Central memory CD8-positive, alpha-beta T cell (primary cell): Measurements from ENCODE around the gene BTNL3.
"Not testable (repeated sequence)": the region's sequence is repeated elsewhere in the genome, so short reads cannot be mapped to it uniquely, and the experiment has no call there.

ENCODE experiments used
- ATAC-seq: fragments of 150-1000 bp; cut with Tn5 transposase; replicated peaks from 2 replicates; pipeline ENCODE4 v1.10.0; 2022; ENCODE audit warnings: mild to moderate bottlenecking, moderate FRiP score, moderate number of reproducible peaks; ENCODE audit not compliant: poor library complexity, severe bottlenecking; ENCODE audit errors: extremely low read depth
- DNase-seq, 2 donors: peaks; one replicate each; pipeline ENCODE4 v3.0.0; 2021; ENCODE audit warnings: low spot score in 2 of 2
- H3K27ac Mint-ChIP-seq: one replicate; pipeline ENCODE4 v1.8.0; 2022; ENCODE audit warnings: low read depth, mild to moderate bottlenecking, moderate library complexity, mixed read lengths
- H3K27me3 Mint-ChIP-seq: one replicate; pipeline ENCODE4 v1.8.0; 2022; ENCODE audit warnings: mixed read lengths
- H3K36me3 Mint-ChIP-seq: one replicate; pipeline ENCODE4 v1.8.0; 2022; ENCODE audit warnings: mild to moderate bottlenecking, moderate library complexity, mixed read lengths; ENCODE audit not compliant: insufficient read depth
- H3K4me1 Mint-ChIP-seq: one replicate; pipeline ENCODE4 v1.8.0; 2022; ENCODE audit warnings: mixed read lengths
- H3K4me3 Mint-ChIP-seq: one replicate; pipeline ENCODE4 v1.8.0; 2022; ENCODE audit warnings: mild to moderate bottlenecking, moderate library complexity, mixed read lengths
- H3K9me3 Mint-ChIP-seq: one replicate; pipeline ENCODE4 v1.8.0; 2022; ENCODE audit warnings: mixed read lengths

Gene BTNL3

DNA sequence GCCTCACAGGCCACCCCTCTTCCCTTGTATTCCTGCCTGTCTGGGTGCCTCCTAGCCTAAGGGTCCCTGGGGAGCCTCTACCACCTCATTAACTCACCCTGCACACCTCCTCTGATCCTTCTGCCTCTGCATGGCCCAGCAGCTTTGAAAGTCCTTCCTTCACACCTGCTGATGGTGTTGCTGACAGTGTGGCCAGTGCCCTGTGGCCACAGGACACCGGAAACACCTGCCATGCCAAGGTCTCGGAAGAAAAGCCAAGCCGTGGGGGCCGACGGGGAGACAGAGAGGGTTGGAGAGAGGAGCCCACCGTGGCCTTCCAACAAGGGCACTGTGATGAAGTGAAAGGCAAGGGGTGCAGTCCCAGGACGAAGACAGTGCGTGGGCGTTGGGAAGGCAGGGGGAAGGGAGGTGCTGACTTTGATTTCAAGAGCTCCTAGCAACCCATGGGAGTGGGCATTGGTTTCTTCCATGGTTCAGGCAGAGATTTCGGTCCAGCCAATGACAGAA lies 55.5 kb downstream of the BTNL3 start:
- Mint-ChIP-seq H3K4me1 (no peaks in the 10 kb centered on the region), H3K27me3 (peaks cover 17% of the 10 kb centered on the region), H3K36me3 (no peaks in the 10 kb centered on the region), H3K9me3 (no peaks in the 10 kb centered on the region), H3K27ac (no peak overlapping the region), H3K4me3 (no peak overlapping the region)
- DNase-seq (peak in 1 of 2 donors; percentile 8), ATAC-seq (no peak)

DNA sequence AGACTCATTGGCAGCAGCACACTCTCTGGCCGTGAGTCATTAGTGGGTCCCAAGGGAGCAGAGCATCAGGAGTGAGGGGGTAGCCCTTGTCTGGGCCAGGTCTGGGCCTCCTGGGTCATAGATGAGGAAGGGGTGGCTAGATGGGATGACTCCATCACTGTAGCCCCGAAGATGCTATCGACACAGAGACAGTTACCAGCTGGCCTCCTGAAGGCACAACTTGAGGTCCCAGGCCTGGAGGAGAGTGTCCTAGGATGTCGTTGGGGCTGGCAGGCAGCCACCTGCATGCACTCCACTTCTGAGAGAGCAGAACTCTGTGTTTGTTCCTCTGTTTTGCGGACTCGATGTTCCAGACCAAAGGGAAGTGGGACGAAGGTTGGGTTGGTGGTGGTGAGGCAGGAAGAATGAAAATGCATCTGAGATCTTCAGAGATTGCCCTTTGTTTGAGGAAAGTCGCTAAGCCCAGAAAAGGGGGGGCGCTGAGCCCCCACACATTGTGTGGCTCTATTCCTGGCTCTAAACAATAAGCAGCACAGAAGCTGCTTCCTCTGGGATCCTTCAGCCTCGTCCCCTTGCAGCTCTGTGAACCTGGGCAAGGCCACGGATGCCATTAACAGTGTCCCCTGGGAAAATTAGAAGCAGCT lies 56.1 kb downstream of the BTNL3 start:
- no peak for DNase-seq
- Mint-ChIP-seq H3K36me3 (no peaks in the 10 kb centered on the region), H3K4me3 (no peak overlapping the region), H3K27ac (no peak overlapping the region), H3K9me3 (no peaks in the 10 kb centered on the region), H3K4me1 (no peaks in the 10 kb centered on the region), H3K27me3 (peaks cover 17% of the 10 kb centered on the region)
- ATAC-seq = no peak

DNA sequence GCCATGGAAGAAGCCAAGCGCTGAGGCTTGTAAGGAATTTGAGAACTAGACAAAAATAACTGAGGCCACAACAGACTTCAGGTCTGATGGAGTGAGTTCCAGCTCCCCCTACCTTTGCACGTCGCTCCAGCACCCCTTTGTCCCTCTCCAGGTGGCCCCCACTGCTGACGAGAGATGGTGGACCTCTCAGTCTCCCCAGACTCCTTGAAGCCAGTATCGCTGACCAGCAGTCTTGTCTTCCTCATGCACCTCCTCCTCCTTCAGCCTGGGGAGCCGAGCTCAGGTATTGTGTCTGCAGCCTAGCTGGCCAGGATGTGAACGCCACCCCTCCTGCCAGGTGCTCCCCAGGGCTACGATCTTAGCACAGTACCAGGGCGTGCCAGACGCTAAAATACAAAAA lies 56.7 kb downstream of the BTNL3 start:
- no peak overlapping the region for H3K27ac Mint-ChIP-seq
- H3K36me3 Mint-ChIP-seq = no peaks in the 10 kb centered on the region
- no peaks in the 10 kb centered on the region for H3K9me3 Mint-ChIP-seq
- DNase-seq (no peak), ATAC-seq (no peak)
- peaks cover 17% of the 10 kb centered on the region for H3K27me3 Mint-ChIP-seq
- no peaks in the 10 kb centered on the region for H3K4me1 Mint-ChIP-seq
- H3K4me3 Mint-ChIP-seq = no peak overlapping the region

DNA sequence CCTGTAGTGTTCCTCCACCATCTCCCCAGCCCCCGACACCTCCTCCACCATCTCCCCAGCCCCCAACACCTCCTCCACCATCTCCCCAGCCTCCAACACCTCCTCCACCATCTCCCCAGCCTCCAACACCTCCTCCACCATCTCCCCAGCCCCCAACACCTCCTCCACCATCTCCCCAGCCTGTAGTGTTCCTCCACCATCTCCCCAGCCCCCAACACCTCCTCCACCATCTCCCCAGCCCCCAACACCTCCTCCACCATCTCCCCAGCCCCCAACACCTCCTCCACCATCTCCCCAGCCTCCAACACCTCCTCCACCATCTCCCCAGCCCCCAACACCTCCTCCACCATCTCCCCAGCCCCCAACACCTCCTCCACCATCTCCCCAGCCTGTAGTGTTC lies 57.2 kb downstream of the BTNL3 start:
- not testable (repeated sequence) for H3K36me3 Mint-ChIP-seq

DNA sequence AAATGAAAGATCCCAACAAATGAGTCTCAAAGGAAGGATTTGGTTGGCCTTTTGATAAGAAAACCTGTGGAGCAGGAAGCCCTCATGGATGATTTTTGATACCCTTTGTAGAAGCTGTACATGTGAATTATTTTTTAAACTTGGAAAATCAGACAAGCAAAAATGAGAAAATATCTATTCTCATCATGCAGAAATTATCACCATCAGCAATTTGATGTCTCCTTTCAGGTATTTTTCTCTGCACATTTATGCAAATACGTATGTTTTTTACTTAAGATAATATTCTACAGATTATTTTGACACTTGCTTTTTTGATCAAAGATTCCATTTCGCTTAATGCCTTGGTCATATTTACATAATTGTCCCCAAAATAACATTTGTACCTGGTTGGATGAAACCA lies 58.6 kb downstream of the BTNL3 start:
- Mint-ChIP-seq H3K9me3 (no peaks in the 10 kb centered on the region), H3K27me3 (peaks cover 35% of the 10 kb centered on the region)
- ATAC-seq = no peak

More for the DNA sequence above, 57.2 kb downstream of the BTNL3 start:
- ATAC-seq, H3K9me3 Mint-ChIP-seq, H3K4me1 Mint-ChIP-seq, DNase-seq, H3K4me3 Mint-ChIP-seq, H3K27ac Mint-ChIP-seq: not testable (repeated sequence)
- peaks cover 21% of the 10 kb centered on the region for H3K27me3 Mint-ChIP-seq

DNA sequence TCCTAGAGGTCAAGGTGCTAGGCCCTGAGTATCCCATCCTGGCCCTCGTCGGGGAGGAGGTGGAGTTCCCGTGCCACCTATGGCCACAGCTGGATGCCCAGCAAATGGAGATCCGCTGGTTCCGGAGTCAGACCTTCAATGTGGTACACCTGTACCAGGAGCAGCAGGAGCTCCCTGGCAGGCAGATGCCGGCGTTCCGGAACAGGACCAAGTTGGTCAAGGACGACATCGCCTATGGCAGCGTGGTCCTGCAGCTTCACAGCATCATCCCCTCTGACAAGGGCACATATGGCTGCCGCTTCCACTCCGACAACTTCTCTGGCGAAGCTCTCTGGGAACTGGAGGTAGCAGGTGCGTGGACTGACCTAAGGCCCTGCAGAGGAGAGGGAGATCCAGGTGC lies 59.3 kb downstream of the BTNL3 start:
- Mint-ChIP-seq H3K36me3 (no peaks in the 10 kb centered on the region), H3K4me1 (peaks cover 8% of the 10 kb centered on the region), H3K27ac (no peak overlapping the region), H3K4me3 (no peak overlapping the region), H3K27me3 (peaks cover 39% of the 10 kb centered on the region), H3K9me3 (no peaks in the 10 kb centered on the region)
- ATAC-seq = no peak
- DNase-seq = no peak

More for the DNA sequence above, 58.6 kb downstream of the BTNL3 start:
- Mint-ChIP-seq H3K36me3 (no peaks in the 10 kb centered on the region), H3K4me3 (no peak overlapping the region), H3K27ac (no peak overlapping the region), H3K4me1 (peaks cover 6% of the 10 kb centered on the region)
- no peak for DNase-seq

DNA sequence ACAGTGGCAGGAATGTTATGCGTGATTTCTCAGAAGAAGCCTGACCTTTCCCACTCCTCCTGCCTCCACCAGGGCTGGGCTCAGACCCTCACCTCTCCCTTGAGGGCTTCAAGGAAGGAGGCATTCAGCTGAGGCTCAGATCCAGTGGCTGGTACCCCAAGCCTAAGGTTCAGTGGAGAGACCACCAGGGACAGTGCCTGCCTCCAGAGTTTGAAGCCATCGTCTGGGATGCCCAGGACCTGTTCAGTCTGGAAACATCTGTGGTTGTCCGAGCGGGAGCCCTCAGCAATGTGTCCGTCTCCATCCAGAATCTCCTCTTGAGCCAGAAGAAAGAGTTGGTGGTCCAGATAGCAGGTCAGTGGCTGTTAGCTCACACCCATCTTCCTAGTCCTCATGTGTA lies 61.4 kb downstream of the BTNL3 start:
- Mint-ChIP-seq H3K4me3 (no peak overlapping the region), H3K27me3 (peaks cover 60% of the 10 kb centered on the region), H3K27ac (no peak overlapping the region)

DNA sequence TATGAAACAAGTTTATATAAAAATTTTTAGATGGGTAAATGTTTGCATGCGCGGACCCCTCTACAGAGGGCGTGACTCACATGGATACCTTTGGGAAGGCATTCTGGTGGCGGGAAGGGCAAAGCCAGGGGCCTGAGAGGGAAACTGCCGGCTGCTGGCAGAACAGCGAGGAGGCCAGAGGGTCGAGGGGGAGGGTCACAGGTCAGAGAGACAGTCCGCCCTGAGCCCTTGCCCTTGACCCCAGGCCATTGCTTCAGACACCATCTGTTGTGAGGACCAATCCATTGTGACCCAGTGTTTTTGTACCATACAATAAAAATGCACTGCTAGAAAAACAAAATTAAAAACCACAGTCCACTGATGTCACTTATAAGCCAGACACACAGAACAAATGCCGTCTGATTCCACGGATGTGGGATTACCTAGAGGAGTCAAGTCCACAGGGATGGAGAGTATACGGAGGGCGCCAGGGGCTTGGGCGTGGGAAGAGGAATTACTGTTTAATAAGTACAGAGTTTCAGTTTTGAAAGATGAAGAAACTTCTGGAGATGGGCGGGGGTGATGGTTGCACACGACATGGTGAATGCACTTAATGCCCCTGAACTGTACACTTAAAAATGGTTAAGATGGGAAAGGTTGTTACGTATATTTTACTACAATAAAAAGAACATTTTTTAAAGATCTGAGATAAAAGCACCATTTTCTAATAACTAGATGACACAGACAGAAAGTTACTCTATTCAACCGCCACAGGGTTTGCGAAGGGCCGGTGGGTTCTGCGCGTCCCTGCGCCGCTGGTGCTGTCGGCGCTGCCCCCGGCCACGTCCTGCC lies 63.4 kb downstream of the BTNL3 start:
- DNase-seq = no peak
- H3K27ac Mint-ChIP-seq = peak overlapping the region; percentile 58
- H3K36me3 Mint-ChIP-seq = no peaks in the 10 kb centered on the region
- no peaks in the 10 kb centered on the region for H3K9me3 Mint-ChIP-seq
- H3K27me3 Mint-ChIP-seq = peaks cover 80% of the 10 kb centered on the region
- ATAC-seq = no peak
- H3K4me1 Mint-ChIP-seq = peaks cover 20% of the 10 kb centered on the region
- peak overlapping the region; percentile 70 for H3K4me3 Mint-ChIP-seq

More for the DNA sequence above, 61.4 kb downstream of the BTNL3 start:
- Mint-ChIP-seq H3K36me3 (no peaks in the 10 kb centered on the region), H3K9me3 (no peaks in the 10 kb centered on the region), H3K4me1 (peaks cover 20% of the 10 kb centered on the region)
- ATAC-seq (no peak), DNase-seq (no peak)

DNA sequence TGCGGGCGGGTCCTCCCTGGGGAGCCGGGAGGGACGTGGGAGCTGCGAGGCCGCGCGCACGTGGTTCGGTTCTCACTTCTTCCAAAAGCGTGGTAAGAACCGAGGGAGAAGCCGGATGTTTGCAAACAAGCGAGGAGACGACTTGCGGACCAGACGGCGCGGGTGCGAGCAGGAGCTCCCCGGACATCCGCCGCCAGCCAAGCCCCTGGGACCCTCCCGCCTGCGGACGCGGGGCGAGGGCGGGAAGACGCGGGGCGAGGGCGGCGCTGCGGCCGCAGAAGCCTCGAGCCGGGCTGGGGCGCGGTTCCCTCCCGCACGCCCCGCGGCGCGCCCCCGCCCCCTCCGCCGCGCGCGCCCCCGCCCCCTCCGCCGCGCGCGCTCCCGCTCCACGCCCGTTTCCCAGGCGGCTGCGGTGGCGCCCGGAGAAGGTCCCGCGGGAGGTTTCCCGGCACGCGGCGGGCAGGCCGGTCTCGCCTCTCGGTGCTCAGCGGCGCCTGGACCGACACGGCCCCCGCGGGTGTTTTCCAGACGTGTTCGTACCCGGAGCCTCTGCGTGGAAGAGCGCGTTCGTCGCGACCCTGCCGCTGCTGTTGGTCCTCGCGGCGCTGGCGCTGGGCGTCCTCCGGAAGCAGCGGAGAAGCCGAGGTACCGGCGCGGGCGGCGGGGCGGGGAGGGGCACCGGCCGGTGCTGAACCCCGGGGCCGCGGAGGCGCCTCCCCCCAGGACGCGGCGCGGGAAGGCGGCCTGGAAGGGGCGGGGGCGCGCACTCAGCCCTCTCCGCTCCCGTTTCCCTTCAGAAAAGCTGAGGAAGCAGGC lies 64.2 kb downstream of the BTNL3 start:
- Mint-ChIP-seq H3K36me3 (no peaks in the 10 kb centered on the region), H3K4me3 (peak overlapping the region; percentile 70), H3K4me1 (peaks cover 20% of the 10 kb centered on the region), H3K9me3 (no peaks in the 10 kb centered on the region), H3K27ac (no peak overlapping the region), H3K27me3 (peaks cover 88% of the 10 kb centered on the region)
- ATAC-seq (no peak), DNase-seq (no peak)

DNA sequence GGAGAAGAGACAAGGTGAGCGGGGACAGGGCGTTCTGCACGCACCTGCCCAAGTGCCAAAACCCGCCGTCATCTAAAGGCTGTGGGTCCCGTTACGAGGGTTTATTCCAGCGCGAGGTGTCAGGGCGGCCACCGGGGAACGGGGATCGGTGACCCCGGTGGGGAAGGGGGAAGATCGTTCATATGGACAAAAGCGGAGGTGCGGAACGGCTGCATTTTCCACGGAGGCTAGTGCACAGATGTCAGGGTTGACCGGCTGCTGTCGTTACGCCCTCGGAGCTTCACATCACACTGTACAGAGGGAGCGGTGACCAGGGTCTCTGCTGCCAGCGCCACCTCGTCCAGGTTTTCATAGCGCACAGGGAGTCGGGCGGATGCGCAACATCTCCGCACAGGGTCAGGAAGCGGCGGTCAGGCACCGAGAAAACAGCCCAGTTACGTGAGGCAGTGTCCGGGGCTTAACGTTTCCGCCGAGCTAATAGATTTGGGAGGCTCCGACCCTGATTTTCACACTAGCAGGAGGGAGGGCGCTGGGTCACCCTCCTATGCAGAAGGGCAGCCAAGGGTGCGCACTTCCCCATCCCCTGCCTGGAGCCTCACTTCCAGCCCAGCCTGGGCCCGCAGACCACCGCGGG lies 65.0 kb downstream of the BTNL3 start:
- H3K9me3 Mint-ChIP-seq = no peaks in the 10 kb centered on the region
- no peak for DNase-seq
- H3K27ac Mint-ChIP-seq = no peak overlapping the region
- peaks cover 1% of the 10 kb centered on the region for H3K36me3 Mint-ChIP-seq
- peak overlapping the region; percentile 70 for H3K4me3 Mint-ChIP-seq
- H3K4me1 Mint-ChIP-seq = peaks cover 20% of the 10 kb centered on the region
- peak; percentile 19 for ATAC-seq
- peaks cover 96% of the 10 kb centered on the region for H3K27me3 Mint-ChIP-seq

DNA sequence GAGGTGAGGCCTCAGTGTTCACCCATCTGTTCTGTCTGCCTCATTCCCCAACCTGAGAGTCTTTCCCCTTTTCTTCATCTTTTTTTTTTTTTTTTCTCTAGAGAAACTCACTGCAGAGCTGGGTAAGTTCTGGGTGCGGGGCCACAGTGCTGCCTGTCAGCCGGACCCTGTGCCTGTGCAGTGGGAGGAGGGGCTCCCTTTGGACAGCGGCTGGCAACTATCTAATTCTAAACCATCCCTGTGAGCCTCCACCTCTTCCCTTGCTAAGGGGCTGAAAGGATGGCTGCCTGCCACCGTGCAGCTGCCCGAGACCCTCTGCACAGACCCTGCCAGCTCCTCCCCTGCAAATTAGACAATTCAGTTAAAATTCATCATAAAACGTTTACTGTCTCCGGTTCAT lies 65.5 kb downstream of the BTNL3 start:
- H3K27ac Mint-ChIP-seq = no peak overlapping the region

DNA sequence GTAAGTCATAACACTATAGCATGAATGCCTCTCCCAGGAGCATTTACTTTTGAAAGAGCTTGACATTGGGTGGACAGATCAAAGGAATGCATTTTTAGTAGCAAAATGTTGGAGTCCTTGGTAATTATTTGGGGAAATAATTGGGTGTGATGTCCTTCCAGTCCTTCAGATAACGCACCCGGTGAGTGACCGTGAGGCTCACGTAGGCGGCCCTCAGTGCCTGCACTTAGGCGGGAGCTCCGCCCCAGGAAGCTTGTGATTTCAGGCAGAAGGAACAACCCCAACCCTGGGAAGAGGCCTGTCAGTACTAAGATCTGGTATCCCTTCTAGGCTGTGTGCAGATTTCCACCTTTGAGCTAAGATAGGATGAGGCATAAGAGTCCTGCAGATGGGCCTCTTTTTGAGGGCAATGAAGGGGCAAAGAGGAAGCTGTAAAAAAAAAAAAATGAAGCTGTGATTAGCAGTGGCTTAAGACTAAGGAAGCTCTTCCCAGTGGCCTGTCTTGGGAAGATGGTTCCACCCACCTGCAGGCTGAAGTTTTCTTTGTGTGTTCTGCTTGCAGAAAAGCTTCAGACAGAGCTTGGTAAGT lies 66.3 kb downstream of the BTNL3 start:
- Mint-ChIP-seq H3K36me3 (peaks cover 1% of the 10 kb centered on the region), H3K4me3 (peak overlapping the region; percentile 70), H3K4me1 (peaks cover 24% of the 10 kb centered on the region), H3K27me3 (peaks cover 95% of the 10 kb centered on the region), H3K27ac (no peak overlapping the region), H3K9me3 (no peaks in the 10 kb centered on the region)
- ATAC-seq = no peak
- DNase-seq = no peak

More for the DNA sequence above, 65.5 kb downstream of the BTNL3 start:
- DNase-seq = no peak
- Mint-ChIP-seq H3K4me1 (peaks cover 24% of the 10 kb centered on the region), H3K4me3 (peak overlapping the region; percentile 70), H3K27me3 (peaks cover 97% of the 10 kb centered on the region), H3K9me3 (no peaks in the 10 kb centered on the region), H3K36me3 (peaks cover 1% of the 10 kb centered on the region)
- ATAC-seq = no peak
